ENCODE data around the gene VAV1.
"Not testable (repeated sequence)": the region's sequence is repeated elsewhere in the genome, so short reads cannot be mapped to it uniquely, and the experiment has no call there.

VAV1 gene

DNA sequence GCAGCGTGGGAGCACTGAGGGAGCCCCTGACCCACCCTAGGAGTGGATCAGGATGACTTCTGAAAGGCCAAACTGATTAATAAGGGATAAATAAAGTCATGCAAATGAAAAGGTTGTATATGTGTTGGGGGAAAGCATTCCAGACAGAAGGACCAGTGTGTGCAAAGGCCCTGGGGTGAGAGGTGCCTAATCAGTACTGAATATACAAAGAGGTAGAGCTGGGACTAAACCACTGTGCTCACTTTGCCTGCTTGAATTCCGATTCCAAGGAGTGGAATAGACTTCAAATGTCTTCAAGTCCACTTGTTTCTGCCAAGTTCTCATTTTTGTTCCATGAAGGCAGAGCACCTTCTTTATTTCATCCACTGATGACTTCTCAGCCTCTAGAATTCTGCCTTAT, 82.2 kb downstream of the VAV1 start:
- DNase-seq = no peak

- no peak for DNase-seq
Observed at GRCh38 chr19:6856749-6857372, 84.4 kb downstream of the VAV1 start.

DNA sequence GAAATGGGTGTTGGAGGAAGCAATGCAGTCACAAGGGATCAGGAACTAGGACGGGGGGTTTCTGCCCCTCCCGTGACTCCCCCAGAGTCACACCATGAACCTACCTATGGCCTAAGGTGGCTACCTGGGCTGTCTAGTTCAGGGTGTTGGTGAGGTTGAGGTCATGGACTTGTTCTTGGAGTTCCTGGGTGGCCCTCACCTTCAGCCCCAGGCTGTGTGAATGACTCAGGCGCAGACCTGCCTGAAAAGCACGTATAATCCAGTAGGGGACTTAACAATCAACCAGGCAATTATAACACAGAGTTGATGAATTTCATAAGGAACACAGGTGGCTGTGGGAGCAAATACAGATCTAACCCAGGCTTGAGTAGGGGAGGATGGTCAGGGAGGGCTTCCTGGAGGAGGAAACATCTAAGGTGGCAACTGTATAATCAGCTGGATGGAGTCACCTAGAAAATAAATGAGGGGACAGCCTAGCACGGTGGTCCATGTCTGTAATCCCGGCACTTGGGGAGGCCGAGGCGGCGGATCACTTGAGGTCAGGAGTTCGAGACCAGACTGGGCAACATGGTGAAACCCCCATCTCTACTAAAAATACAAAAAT, 89.3 kb downstream of the VAV1 start:
- no peak for DNase-seq

- DNase-seq = peak; percentile 83
Observed at GRCh38 chr19:6862673-6863078, 90.2 kb downstream of the VAV1 start.

GRCh38 chr19:6864325-6864940, 91.9 kb downstream of the VAV1 start:
- DNase-seq = no peak

GRCh38 chr19:6865849-6866248, 93.3 kb downstream of the VAV1 start:
- DNase-seq = no peak

GRCh38 chr19:6866741-6867151, 94.2 kb downstream of the VAV1 start:
- DNase-seq = no peak

DNA sequence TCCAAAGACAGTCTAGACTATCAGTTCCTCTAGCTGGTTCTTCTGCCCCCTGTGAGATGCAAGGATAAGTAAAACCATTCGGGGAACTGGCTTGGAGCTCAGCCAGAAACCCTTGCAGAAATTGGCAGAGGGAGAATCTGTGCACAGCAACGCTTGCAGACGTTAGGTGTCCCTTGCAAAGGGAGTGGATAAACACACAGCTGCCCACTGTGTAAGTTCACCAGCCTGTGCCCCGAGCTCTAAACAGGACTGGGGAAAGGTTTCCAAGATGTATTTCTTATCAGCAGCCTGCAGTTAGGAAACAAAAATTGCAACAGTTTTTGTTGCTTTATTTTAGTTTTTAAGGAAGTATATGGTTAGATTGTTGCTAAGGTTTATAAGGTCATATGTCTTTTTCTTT, 95.8 kb downstream of the VAV1 start:
- no peak for DNase-seq

DNA sequence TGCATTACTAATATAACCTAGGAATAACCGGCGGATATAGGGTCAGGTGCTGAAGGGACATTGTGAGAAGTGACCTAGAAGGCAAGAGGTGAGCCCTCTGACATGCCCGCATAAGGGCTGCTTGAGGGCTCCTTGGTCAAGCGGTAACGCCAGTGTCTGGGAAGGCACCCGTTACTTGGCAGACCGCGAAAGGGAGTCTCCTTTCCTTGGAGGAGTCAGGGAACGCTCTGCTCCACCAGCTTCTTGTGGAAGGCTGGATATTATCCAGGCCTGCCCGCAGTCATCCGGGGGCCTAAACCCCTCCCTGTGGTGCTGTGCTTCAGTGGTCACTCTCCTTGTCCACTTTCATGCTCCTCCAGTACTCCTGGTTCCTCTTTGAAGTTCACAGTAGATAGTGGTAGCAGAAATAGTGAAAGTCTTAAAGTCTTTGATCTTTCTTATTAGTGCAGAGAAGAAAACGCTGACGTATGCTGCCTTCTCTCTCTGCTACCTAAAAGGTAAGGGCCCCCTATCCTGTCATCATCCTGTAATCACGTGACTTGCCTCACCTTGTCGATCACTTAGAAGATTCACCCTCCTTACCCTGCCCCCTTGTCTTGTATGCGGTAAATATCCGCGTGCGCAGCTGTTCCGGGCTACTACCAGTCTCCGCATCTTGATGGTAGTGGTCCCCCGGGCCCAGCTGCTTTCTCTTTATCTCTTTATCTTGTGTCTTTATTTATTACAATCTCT, 96.8 kb downstream of the VAV1 start:
- DNase-seq = not testable (repeated sequence)

DNA sequence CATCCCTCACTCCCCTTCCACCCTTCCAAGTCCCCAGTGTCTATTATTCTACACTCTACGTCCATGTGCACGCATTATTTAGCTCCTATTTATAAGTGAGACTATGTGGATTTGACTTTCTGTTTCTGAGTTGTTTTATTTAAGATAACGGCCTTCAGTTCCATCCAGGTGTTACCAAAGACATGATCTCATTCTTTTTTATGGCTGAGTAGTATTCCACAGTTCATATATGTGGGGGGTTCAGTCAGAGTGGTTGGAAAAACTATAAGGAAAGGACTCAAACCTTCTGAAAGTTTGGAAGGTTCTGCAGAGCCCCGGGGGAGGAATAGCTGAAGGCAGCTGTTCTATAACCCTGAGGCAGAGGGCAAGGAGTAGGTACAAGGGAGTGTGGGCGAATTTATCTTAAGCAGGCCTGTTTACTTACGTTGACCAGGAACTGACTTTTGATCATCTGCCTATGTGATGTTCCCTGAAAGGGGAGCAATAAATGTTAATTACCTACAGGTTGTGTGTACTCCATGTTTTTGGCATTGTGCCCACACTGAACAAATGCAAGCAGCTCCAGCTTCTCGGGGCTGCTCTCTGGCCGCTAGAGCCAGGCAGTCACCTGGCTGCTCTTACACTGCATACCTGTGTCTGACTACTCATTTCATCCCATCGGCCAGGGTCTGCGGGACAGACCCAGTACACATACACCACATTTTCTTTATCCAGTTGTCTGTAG, 101.4 kb downstream of the VAV1 start:
- DNase-seq = no peak

DNA sequence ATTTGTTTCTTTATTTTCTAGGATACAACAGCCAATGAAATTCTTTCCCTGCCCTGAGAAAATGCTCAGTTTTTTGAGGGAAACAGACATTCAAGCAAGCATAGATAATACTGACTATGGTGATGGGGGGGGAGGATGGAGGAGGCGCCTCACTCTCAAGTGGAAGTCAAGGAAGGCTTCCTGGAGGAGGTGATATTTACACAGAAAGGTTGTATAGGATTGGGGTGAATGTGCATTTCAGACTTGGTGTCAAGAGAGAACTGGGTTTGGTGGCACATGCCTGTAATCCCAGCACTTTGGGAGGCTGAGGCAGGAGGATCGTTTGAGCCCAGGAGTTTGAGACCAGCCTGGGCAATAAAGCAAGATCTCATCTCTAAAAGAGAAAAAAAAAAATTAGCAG, 102.7 kb downstream of the VAV1 start:
- DNase-seq = no peak

DNA sequence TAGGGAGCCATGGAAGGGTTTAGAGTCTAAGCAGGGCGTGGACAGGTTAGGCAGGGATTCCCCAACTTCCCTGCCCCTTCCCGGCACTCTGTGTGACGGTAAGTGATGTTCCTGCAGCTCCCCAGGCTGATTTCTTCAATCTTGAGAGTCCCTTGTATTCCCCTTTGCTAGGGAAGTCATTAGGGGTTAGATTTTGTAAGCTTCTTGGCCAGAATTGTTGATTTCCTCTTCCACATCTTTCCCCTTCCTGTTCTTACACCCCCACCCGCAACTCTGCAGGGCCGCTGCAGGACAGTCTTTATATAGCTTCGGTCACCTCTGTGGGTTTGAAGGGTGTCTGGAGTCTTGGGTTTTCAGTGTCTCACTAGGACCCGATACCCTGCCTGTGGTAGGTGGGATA, 104.2 kb downstream of the VAV1 start:
- no peak for DNase-seq

GRCh38 chr19:6877766-6878165, 105.3 kb downstream of the VAV1 start:
- DNase-seq = no peak

DNA sequence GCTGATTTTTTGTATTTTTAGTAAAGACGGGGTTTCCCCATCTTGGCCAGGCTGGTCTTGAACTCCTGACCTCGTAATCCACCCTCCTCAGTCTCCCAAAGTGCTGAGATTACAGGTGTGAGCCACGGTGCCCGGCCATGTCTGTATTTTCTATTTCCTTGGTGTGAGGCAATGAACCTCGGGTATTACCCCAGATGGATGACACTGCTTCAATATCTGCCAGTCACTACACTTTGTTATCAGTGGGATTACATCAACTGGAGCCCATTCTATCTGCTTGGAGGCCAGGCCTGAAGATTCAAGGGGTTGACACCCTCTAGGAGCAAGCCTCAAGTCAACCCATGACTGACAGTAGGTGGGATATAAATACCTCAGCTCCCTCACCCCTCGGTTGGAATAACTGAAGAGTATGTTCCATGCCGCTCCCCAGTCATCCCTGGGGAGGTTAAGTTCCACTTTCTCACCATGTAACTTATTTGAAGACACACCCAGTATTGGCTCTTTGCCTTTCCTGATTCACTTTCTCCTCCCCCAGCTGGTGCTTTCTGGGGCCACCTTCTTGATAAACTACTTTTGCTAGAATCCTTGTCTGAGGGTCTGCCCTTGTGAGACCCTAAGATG, 113.9 kb downstream of the VAV1 start:
- DNase-seq = no peak

GRCh38 chr19:6887316-6887715, 114.8 kb downstream of the VAV1 start, which contains the start of gene ADGRE1:
ADGRE1 (plus strand) TSS chr19:6887579; CDS start chr19:6887609, 30 bp downstream.
- DNase-seq = no peak

GRCh38 chr19:6888967-6889366, 116.5 kb downstream of the VAV1 start:
- DNase-seq = no peak

DNA sequence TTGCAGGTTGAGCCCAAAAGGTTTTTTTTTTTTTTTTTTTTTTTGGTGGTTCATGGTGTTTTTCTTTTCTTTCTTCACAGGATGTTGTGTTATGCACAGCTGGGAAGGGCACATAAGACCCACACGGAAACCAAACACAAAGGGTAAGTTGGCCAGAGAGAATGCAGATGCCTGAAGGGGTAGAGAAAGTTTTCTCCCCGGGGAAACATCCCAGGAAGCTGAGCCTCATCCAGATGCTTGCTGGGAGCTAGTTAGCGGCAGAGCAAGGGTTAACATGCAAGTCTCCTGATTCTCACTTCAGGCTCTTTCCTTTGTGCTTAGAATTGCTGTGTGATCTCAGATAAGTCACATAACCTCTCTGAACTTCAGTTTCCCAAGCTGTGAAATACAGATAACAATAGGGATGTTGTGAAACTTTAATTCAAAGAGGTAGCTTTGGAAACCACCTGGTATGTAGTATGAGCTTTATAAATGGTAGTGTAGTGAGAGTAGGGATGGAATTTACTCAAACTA, 117.9 kb downstream of the VAV1 start:
- no peak for DNase-seq

DNA sequence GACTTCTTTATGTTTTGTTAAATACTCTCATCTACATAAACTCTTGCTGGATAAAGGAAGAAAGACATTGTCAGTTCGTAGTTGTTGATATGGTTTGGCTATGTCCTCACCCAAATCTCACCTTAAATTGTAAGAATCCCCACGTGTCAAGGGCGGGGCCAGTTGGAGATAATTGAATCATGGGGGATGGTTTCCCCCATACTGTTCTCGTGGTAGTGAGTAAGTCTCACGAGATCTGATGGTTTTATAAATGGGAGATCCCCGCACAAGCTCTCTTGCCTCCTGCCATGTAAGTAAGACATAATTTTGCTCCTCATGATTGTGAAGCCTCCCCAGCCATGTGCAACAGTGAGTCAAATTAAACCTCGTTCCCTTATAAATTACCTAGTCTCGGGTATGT, 118.4 kb downstream of the VAV1 start:
- DNase-seq = no peak

- DNase-seq = no peak
Observed at GRCh38 chr19:6891761-6892385, 119.4 kb downstream of the VAV1 start.

- DNase-seq = no peak
Observed at GRCh38 chr19:6894313-6894712, 121.8 kb downstream of the VAV1 start.

GRCh38 chr19:6903446-6903845, 130.9 kb downstream of the VAV1 start:
- no peak for DNase-seq

- DNase-seq = no peak
Observed at GRCh38 chr19:6906559-6907060, 134.1 kb downstream of the VAV1 start.

All from activated CD4-positive, alpha-beta T cell treated with anti-CD3 and anti-CD28 coated beads for 1 hour (primary cell).